ENCODE data around the gene COLGALT1. TPM values are rescaled to one million over a fixed set of nuclear protein-coding genes. Genes with fewer than 3 reads are reported as not detected.

COLGALT1 gene
- total RNA-seq, 1 experiment from 2014 or later, result 25.5 TPM

- Histone ChIP-seq H3K4me2 (ENCODE audit: low read depth, low read length, poor library complexity, severe bottlenecking) (peak overlapping the region; percentile 41), H3K4me1 (ENCODE audit: low read length) (peaks cover 32% of the 10 kb centered on the region), H4K20me1 (ENCODE audit: insufficient read depth, low read depth, low read length) (no peaks in the 10 kb centered on the region), H3K9me3 (ENCODE audit: low read length) (no peaks in the 10 kb centered on the region), H3K27ac (ENCODE audit: low read length) (no peak overlapping the region), H3K36me3 (ENCODE audit: insufficient read depth, low read length) (no peaks in the 10 kb centered on the region), H3K79me2 (ENCODE audit: low read length) (no peaks in the 10 kb centered on the region), H3K4me3 (ENCODE audit: low read length) (no peak overlapping the region), H2AFZ (ENCODE audit: low read length) (peak overlapping the region; percentile 69; the same call in 1 of the 2 replicates), H3K9ac (ENCODE audit: low read length) (peak overlapping the region; percentile 34; the same call in 1 of the 2 replicates), H3K9me2 (replicated peaks; ENCODE audit: insufficient read depth, low read length) (no peaks in the 10 kb centered on the region), H3K27me3 (ENCODE audit: low read length) (no peaks in the 10 kb centered on the region)
- no peak for DNase-seq
These were observed 46.8 kb downstream of the COLGALT1 start for GRCh38 chr19:17602217-17602616.

GRCh38 chr19:17602872-17603510 is 47.5 kb downstream of the COLGALT1 start:
- Histone ChIP-seq H3K36me3 (ENCODE audit: insufficient read depth, low read length) (no peaks in the 10 kb centered on the region), H3K4me1 (ENCODE audit: low read length) (peaks cover 32% of the 10 kb centered on the region), H3K27ac (ENCODE audit: low read length) (no peak overlapping the region), H3K9me2 (replicated peaks; ENCODE audit: insufficient read depth, low read length) (no peaks in the 10 kb centered on the region), H3K9me3 (ENCODE audit: low read length) (no peaks in the 10 kb centered on the region), H3K79me2 (ENCODE audit: low read length) (no peaks in the 10 kb centered on the region), H2AFZ (ENCODE audit: low read length) (no peak overlapping the region), H3K4me2 (ENCODE audit: low read depth, low read length, poor library complexity, severe bottlenecking) (no peak overlapping the region), H4K20me1 (ENCODE audit: insufficient read depth, low read depth, low read length) (no peaks in the 10 kb centered on the region), H3K9ac (ENCODE audit: low read length) (no peak overlapping the region), H3K27me3 (ENCODE audit: low read length) (no peaks in the 10 kb centered on the region), H3K4me3 (ENCODE audit: low read length) (no peak overlapping the region)
- no peak for DNase-seq

- Histone ChIP-seq H3K9me2 (replicated peaks; ENCODE audit: insufficient read depth, low read length) (no peaks in the 10 kb centered on the region), H3K27me3 (ENCODE audit: low read length) (no peaks in the 10 kb centered on the region), H3K79me2 (ENCODE audit: low read length) (no peaks in the 10 kb centered on the region), H3K9me3 (ENCODE audit: low read length) (no peaks in the 10 kb centered on the region), H3K4me1 (ENCODE audit: low read length) (peaks cover 27% of the 10 kb centered on the region), H4K20me1 (ENCODE audit: insufficient read depth, low read depth, low read length) (no peaks in the 10 kb centered on the region), H3K36me3 (ENCODE audit: insufficient read depth, low read length) (no peaks in the 10 kb centered on the region), H3K27ac (ENCODE audit: low read length) (no peak overlapping the region), H3K4me3 (ENCODE audit: low read length) (no peak overlapping the region), H3K4me2 (ENCODE audit: low read depth, low read length, poor library complexity, severe bottlenecking) (no peak overlapping the region), H3K9ac (ENCODE audit: low read length) (no peak overlapping the region), H2AFZ (ENCODE audit: low read length) (no peak overlapping the region)
- no peak for DNase-seq
These were observed 49.0 kb downstream of the COLGALT1 start for GRCh38 chr19:17604372-17605025.

- Histone ChIP-seq H3K9me3 (ENCODE audit: low read length) (no peaks in the 10 kb centered on the region), H3K9me2 (replicated peaks; ENCODE audit: insufficient read depth, low read length) (no peaks in the 10 kb centered on the region), H3K36me3 (ENCODE audit: insufficient read depth, low read length) (no peaks in the 10 kb centered on the region), H3K9ac (ENCODE audit: low read length) (no peak overlapping the region), H4K20me1 (ENCODE audit: insufficient read depth, low read depth, low read length) (no peaks in the 10 kb centered on the region), H3K4me2 (ENCODE audit: low read depth, low read length, poor library complexity, severe bottlenecking) (no peak overlapping the region), H3K79me2 (ENCODE audit: low read length) (no peaks in the 10 kb centered on the region), H3K27ac (ENCODE audit: low read length) (no peak overlapping the region), H3K4me3 (ENCODE audit: low read length) (no peak overlapping the region), H2AFZ (ENCODE audit: low read length) (no peak overlapping the region), H3K27me3 (ENCODE audit: low read length) (no peaks in the 10 kb centered on the region), H3K4me1 (ENCODE audit: low read length) (peaks cover 27% of the 10 kb centered on the region)
- DNase-seq, result no peak
These were observed 49.7 kb downstream of the COLGALT1 start for GRCh38 chr19:17605117-17605516.

- Histone ChIP-seq H2AFZ (ENCODE audit: low read length) (peak overlapping the region; percentile 69; the same call in 1 of the 2 replicates), H4K20me1 (ENCODE audit: insufficient read depth, low read depth, low read length) (no peaks in the 10 kb centered on the region), H3K4me3 (ENCODE audit: low read length) (peak overlapping the region; percentile 32; the same call in 1 of the 2 replicates), H3K9ac (ENCODE audit: low read length) (peak overlapping the region; percentile 30; the same call in 1 of the 2 replicates), H3K4me2 (ENCODE audit: low read depth, low read length, poor library complexity, severe bottlenecking) (peak overlapping the region; percentile 38), H3K36me3 (ENCODE audit: insufficient read depth, low read length) (no peaks in the 10 kb centered on the region), H3K27ac (ENCODE audit: low read length) (no peak overlapping the region), H3K79me2 (ENCODE audit: low read length) (no peaks in the 10 kb centered on the region), H3K4me1 (ENCODE audit: low read length) (peaks cover 27% of the 10 kb centered on the region), H3K9me3 (ENCODE audit: low read length) (no peaks in the 10 kb centered on the region), H3K27me3 (ENCODE audit: low read length) (no peaks in the 10 kb centered on the region), H3K9me2 (replicated peaks; ENCODE audit: insufficient read depth, low read length) (no peaks in the 10 kb centered on the region)
- DNase-seq, result peak; percentile 94
These were observed 50.5 kb downstream of the COLGALT1 start for GRCh38 chr19:17605761-17606589.

GRCh38 chr19:17606590-17607185 is 51.2 kb downstream of the COLGALT1 start:
- H3K9me3 ChIP-seq (ENCODE audit: low read length), result no peaks in the 10 kb centered on the region
- H3K79me2 ChIP-seq (ENCODE audit: low read length), result no peaks in the 10 kb centered on the region
- peak overlapping the region; percentile 69; the same call in 1 of the 2 replicates for H2AFZ ChIP-seq (ENCODE audit: low read length)
- H4K20me1 ChIP-seq (ENCODE audit: insufficient read depth, low read depth, low read length), result no peaks in the 10 kb centered on the region
- no peaks in the 10 kb centered on the region for H3K9me2 ChIP-seq (replicated peaks; ENCODE audit: insufficient read depth, low read length)
- no peaks in the 10 kb centered on the region for H3K36me3 ChIP-seq (ENCODE audit: insufficient read depth, low read length)
- peaks cover 23% of the 10 kb centered on the region for H3K4me1 ChIP-seq (ENCODE audit: low read length)
- H3K27ac ChIP-seq (ENCODE audit: low read length), result no peak overlapping the region
- H3K27me3 ChIP-seq (ENCODE audit: low read length), result no peaks in the 10 kb centered on the region
- peak overlapping the region; percentile 32; the same call in 1 of the 2 replicates for H3K4me3 ChIP-seq (ENCODE audit: low read length)
- peak overlapping the region; percentile 38 for H3K4me2 ChIP-seq (ENCODE audit: low read depth, low read length, poor library complexity, severe bottlenecking)
- DNase-seq, result no peak
- no peak overlapping the region for H3K9ac ChIP-seq (ENCODE audit: low read length)

GRCh38 chr19:17607936-17608335 is 52.5 kb downstream of the COLGALT1 start:
- Histone ChIP-seq H3K4me1 (ENCODE audit: low read length) (peaks cover 13% of the 10 kb centered on the region), H3K27ac (ENCODE audit: low read length) (no peak overlapping the region), H3K36me3 (ENCODE audit: insufficient read depth, low read length) (no peaks in the 10 kb centered on the region), H3K79me2 (ENCODE audit: low read length) (no peaks in the 10 kb centered on the region), H3K9ac (ENCODE audit: low read length) (no peak overlapping the region), H3K4me3 (ENCODE audit: low read length) (no peak overlapping the region), H3K4me2 (ENCODE audit: low read depth, low read length, poor library complexity, severe bottlenecking) (no peak overlapping the region), H2AFZ (ENCODE audit: low read length) (no peak overlapping the region), H3K9me3 (ENCODE audit: low read length) (no peaks in the 10 kb centered on the region), H3K27me3 (ENCODE audit: low read length) (no peaks in the 10 kb centered on the region), H4K20me1 (ENCODE audit: insufficient read depth, low read depth, low read length) (no peaks in the 10 kb centered on the region), H3K9me2 (replicated peaks; ENCODE audit: insufficient read depth, low read length) (no peaks in the 10 kb centered on the region)
- DNase-seq, result no peak

Measured in Karpas-422 (cell line).